MM.1S (cell line): ENCODE measurements around the gene MBP.

Experiments
- DNase-seq: peaks from one replicate; pipeline ENCODE4 v3.0.0-alpha.2; 2015
- H2AFZ ChIP-seq: fragments of 300-600 bp; sonication (generic); 2 replicates; pipeline ENCODE4 v1.6.0; 2016; ENCODE audit warnings: antibody characterized with exemption, low read length
- H3F3A ChIP-seq: fragments of 300-600 bp; sonication (generic); 2 replicates; pipeline ENCODE4 v1.6.1; 2016; ENCODE audit warnings: mild to moderate bottlenecking, antibody characterized with exemption, low read length, moderate library complexity, mixed read lengths; ENCODE audit not compliant: insufficient read depth
- H3K27ac ChIP-seq: fragments of 300-600 bp; sonication (generic); 2 replicates; pipeline ENCODE4 v1.5.1; 2016; ENCODE audit warnings: mild to moderate bottlenecking, low read length
- H3K27me3 ChIP-seq: fragments of 300-600 bp; sonication (generic); replicated peaks from 2 replicates; pipeline ENCODE4 v1.6.0; 2016; ENCODE audit warnings: low read length; ENCODE audit not compliant: insufficient read depth
- H3K36me3 ChIP-seq: fragments of 300-600 bp; sonication (generic); replicated peaks from 2 replicates; pipeline ENCODE4 v1.6.1; 2016; ENCODE audit warnings: mild to moderate bottlenecking, low read length, mixed read lengths; ENCODE audit not compliant: insufficient read depth
- H3K4me1 ChIP-seq: fragments of 300-600 bp; sonication (generic); 2 replicates; pipeline ENCODE4 v1.6.1; 2016; ENCODE audit warnings: low read length, mixed read lengths
- H3K4me2 ChIP-seq: fragments of 300-600 bp; sonication (generic); 2 replicates; pipeline ENCODE4 v1.6.0; 2016; ENCODE audit warnings: low read depth, low read length
- H3K4me3 ChIP-seq: fragments of 300-600 bp; sonication (generic); 2 replicates; pipeline ENCODE4 v1.5.1; 2016; ENCODE audit warnings: low read length, mixed read lengths
- H3K79me2 ChIP-seq: fragments of 300-600 bp; sonication (generic); 2 replicates; pipeline ENCODE4 v1.6.1; 2016; ENCODE audit warnings: mixed run types, low read length, mixed read lengths
- H3K9ac ChIP-seq: fragments of 300-600 bp; sonication (generic); 2 replicates; pipeline ENCODE4 v1.6.1; 2016; ENCODE audit warnings: low read length, mixed read lengths
- H3K9me2 ChIP-seq: fragments of 300-600 bp; sonication (generic); replicated peaks from 2 replicates; pipeline ENCODE4 v1.6.1; 2016; ENCODE audit warnings: mild to moderate bottlenecking, low read length, mixed read lengths; ENCODE audit not compliant: insufficient read depth
- H3K9me3 ChIP-seq: fragments of 300-600 bp; sonication (generic); replicated peaks from 2 replicates; pipeline ENCODE4 v1.6.1; 2016; ENCODE audit warnings: mild to moderate bottlenecking, low read length, mixed read lengths; ENCODE audit not compliant: insufficient read depth
- H4K20me1 ChIP-seq: fragments of 300-600 bp; sonication (generic); 2 replicates; pipeline ENCODE4 v1.6.1; 2016; ENCODE audit warnings: mild to moderate bottlenecking, low read length, moderate library complexity, mixed read lengths; ENCODE audit not compliant: insufficient read depth
- CTCF ChIP-seq: fragments of 300-600 bp; sonication (generic); IDR thresholded peaks from 2 replicates; pipeline ENCODE4 v1.5.1; 2016; ENCODE audit warnings: antibody characterized with exemption, low read length, mixed read lengths
- EZH2 ChIP-seq: fragments of 300-600 bp; sonication (generic); optimal IDR thresholded peaks from 2 replicates; pipeline ENCODE3; 2017; ENCODE audit warnings: low read depth, mild to moderate bottlenecking, antibody characterized with exemption, low read length, mixed read lengths
- EZH2phosphoT487 ChIP-seq: fragments of 300-600 bp; sonication (generic); IDR thresholded peaks from 2 replicates; pipeline ENCODE4 v1.6.1; 2018; ENCODE audit warnings: antibody characterized with exemption, low read length

Gene MBP

GRCh38 chr18:77014538-77014937, 118.0 kb downstream of the MBP start:
- H3K27ac ChIP-seq = no peak overlapping the region
- no peaks in the 10 kb centered on the region for H3F3A ChIP-seq
- H3K4me1 ChIP-seq = no peaks in the 10 kb centered on the region
- H3K4me2 ChIP-seq = no peak overlapping the region
- H4K20me1 ChIP-seq = no peaks in the 10 kb centered on the region
- no peak for DNase-seq
- TF ChIP-seq EZH2phosphoT487 (no peak), CTCF (no peak), EZH2 (no peak)
- no peak overlapping the region for H3K4me3 ChIP-seq
- H3K9ac ChIP-seq = no peak overlapping the region
- no peaks in the 10 kb centered on the region for H3K9me3 ChIP-seq
- no peaks in the 10 kb centered on the region for H3K9me2 ChIP-seq
- H3K27me3 ChIP-seq = no peaks in the 10 kb centered on the region
- no peak overlapping the region for H2AFZ ChIP-seq
- no peaks in the 10 kb centered on the region for H3K79me2 ChIP-seq
- no peaks in the 10 kb centered on the region for H3K36me3 ChIP-seq

- DNase-seq = no peak
- Histone ChIP-seq H3K36me3 (no peaks in the 10 kb centered on the region), H3K9me3 (no peaks in the 10 kb centered on the region), H3K27ac (no peak overlapping the region), H3K4me1 (no peaks in the 10 kb centered on the region), H3K4me2 (no peak overlapping the region), H3K4me3 (no peak overlapping the region), H3K27me3 (no peaks in the 10 kb centered on the region), H4K20me1 (no peaks in the 10 kb centered on the region), H3F3A (no peaks in the 10 kb centered on the region), H3K9me2 (no peaks in the 10 kb centered on the region), H3K79me2 (no peaks in the 10 kb centered on the region), H3K9ac (no peak overlapping the region), H2AFZ (no peak overlapping the region)
- TF ChIP-seq EZH2 (no peak), EZH2phosphoT487 (no peak), CTCF (no peak)
Observed at GRCh38 chr18:77013811-77014521, 118.6 kb downstream of the MBP start.

GRCh38 chr18:77012806-77013541, 119.6 kb downstream of the MBP start:
- Histone ChIP-seq H3K9ac (no peak overlapping the region), H3K27me3 (no peaks in the 10 kb centered on the region), H3K4me1 (no peaks in the 10 kb centered on the region), H3F3A (no peaks in the 10 kb centered on the region), H3K4me2 (no peak overlapping the region), H3K9me2 (no peaks in the 10 kb centered on the region), H4K20me1 (no peaks in the 10 kb centered on the region), H3K9me3 (no peaks in the 10 kb centered on the region), H3K79me2 (no peaks in the 10 kb centered on the region), H3K36me3 (no peaks in the 10 kb centered on the region), H3K4me3 (no peak overlapping the region), H3K27ac (no peak overlapping the region), H2AFZ (no peak overlapping the region)
- TF ChIP-seq EZH2 = no peak
- no peak for TF ChIP-seq CTCF
- TF ChIP-seq EZH2phosphoT487 = no peak
- DNase-seq = no peak
